GM21381 (cell line): ENCODE data around the gene TMOD1.
A peak's percentile ranks its signal among the peaks of the same experiment; 100 is the strongest.
"Not testable (repeated sequence)": the region's sequence is repeated elsewhere in the genome, so short reads cannot be mapped to it uniquely, and the experiment has no call there.

Experiments used
- ATAC-seq: cut with Tn5 transposase; IDR thresholded peaks from one replicate; pipeline ENCODE4 v1.9.1; 2021; ENCODE audit warnings: mild to moderate bottlenecking, moderate library complexity; ENCODE audit not compliant: unreplicated experiment

The TMOD1 gene

DNA sequence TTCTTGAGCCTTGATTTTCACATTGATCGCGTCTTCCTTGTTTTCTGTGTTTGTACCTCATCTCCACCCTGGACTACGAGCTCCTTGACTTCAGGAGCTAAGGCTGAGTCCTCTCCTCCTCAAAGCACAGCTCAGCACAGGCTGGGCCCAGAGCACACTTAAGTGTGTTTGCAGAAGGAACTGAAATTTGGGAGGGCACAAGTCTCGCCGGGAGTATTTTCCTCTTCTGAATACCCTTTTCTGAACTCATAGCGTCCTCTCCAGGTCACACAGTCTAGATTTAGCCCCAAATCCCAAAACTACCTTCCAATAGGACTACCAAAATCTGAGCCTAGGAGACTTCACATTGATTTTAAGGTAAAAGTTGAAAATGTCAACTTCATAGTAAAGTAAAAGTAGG, 90.1 kb downstream of the TMOD1 start:
- no peak for ATAC-seq

DNA sequence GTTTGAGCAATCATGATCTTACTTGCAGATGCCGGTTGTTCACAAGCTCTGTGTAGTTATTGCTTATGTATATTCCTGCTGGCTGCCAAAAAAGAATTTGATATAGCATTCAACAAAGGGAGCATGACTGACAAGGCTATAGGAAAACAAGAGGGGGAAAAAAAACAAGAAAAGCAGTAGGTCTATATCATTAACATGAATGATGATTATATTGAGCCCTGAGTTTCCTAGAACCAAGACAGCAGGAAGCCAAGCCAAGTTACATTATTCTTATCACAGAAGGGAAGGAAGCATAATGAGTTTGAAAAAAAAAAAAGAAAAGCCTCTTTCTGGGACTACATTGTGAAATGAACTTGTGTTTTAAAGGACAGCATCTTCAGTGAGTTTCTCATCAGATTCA, 90.7 kb downstream of the TMOD1 start:
- no peak for ATAC-seq

DNA sequence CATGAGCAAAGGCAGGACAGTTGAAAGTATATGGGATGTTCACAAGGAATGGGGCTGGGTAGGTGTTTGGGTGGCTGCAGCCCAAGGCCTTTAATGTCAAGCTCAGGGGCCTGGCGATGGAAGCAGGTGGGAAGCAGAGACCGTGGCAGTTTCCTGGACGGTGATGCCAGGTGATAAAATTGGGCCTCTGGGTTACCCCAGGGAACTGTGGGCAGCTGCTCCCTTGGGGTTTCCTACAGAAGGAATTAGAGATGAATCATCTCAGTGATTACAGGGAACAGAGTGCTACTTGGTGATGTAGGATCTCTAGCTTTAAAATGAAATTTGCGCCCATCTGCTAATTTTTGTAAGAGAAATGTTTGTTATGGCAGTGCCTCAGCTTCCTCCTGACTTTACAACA, 92.5 kb downstream of the TMOD1 start:
- no peak for ATAC-seq

DNA sequence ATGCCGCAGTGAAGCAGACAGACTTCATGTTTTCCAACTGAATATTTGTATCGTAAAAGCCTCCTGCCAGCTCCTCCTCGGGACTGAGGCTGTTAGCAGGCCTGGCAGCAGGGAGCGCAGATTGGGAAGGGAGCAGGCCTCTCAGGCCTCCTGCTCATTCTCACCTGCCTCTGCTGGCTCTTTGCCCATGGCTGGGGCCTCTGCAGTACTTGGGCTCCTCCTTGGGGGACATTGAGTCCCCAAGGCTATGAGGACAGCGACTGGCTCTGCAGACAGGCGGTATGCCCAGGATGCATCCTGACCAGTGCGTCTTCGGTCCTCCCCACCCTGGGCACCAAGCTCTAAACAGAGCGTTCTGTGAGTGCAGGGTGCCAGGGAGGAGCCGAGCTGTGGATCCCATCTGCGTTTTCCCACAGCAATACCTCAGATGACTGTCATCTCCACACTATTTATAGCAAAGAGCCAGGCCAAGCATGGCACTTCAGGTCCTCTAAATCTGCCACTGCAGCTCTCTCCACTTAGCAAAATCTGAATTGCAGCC, 93.0 kb downstream of the TMOD1 start:
- ATAC-seq: no peak

DNA sequence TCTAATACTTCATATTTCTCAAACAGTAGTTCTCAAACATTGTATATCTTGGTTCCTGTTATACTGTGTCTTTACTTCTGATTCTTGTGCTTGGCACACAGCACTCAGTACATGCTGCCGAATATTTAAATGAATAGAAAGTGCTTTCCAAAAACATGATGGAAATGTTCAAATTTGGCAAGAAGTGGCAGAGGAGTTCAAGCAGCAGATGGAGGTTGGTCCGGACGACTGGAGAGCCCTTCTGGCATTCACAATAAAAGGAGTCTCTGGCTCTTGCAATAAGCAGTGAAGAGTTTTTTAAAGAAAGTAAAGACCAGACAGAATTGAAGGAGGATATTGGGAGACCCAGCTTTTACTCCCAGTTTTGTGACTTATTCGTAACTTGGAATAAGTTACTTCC, 95.4 kb downstream of the TMOD1 start:
- no peak for ATAC-seq

DNA sequence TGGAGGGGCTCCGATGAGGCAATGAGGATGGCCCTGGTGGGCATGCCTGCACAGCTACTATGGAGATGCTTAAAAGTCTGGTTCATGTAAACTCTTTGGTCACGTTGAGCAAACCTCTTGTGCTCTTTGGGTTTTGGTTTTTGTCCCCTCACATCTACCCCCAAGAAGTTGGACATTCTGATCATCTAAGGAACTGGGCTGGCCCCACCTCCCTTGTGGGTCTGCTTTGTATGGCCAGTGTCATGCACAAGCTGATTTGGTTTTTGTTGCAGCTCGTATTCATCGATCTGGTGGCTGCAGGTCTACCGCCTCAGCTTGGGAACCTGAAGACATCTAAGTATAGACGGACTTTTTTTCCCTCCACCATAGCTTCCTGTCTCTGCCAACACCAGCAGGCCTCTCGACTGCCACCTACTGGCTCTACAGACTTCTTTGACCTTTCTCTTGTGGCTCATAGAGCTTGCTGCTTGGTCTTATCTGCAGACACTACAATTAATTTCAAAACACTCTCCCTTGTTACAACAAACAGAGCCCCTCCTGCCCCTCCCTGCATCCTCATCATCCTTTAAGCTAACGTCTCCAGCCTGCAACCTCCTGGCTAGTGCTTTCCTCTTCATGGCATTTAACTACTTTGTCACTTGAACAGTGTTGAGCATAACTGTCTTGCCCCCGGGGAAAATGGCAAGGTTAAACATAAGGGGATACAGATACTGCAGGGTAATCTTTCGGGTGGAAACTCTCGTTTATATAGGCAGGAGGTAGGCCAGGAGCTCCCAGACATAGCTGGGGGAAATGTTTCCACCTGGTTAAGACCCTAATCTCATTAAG, 97.2 kb downstream of the TMOD1 start:
- ATAC-seq: peak; percentile 90

DNA sequence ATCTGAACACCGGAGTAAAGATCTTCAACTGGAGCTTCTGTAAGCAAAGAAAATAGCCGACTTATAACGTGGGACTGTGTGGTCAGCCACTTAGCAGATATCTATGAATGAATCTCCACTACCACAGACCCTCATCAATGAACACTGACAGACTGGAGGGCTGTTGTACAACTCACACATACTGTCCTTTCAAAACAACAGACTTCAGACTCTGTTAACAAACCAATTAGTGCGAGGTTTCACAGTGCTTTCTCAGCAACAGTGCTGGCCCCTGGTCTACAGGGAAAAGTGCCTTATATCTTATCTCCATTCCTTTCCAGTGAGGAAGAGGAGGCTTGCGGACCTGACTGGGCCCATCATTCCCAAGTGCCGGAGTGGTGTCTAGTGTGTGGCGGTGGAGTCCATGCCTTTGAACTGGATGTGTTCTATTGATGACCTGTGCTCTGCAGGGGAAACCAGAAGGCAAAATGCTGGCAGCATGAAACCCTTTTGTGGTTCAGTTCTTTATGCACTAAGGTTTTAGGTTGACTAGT, 97.9 kb downstream of the TMOD1 start:
- ATAC-seq: no peak

DNA sequence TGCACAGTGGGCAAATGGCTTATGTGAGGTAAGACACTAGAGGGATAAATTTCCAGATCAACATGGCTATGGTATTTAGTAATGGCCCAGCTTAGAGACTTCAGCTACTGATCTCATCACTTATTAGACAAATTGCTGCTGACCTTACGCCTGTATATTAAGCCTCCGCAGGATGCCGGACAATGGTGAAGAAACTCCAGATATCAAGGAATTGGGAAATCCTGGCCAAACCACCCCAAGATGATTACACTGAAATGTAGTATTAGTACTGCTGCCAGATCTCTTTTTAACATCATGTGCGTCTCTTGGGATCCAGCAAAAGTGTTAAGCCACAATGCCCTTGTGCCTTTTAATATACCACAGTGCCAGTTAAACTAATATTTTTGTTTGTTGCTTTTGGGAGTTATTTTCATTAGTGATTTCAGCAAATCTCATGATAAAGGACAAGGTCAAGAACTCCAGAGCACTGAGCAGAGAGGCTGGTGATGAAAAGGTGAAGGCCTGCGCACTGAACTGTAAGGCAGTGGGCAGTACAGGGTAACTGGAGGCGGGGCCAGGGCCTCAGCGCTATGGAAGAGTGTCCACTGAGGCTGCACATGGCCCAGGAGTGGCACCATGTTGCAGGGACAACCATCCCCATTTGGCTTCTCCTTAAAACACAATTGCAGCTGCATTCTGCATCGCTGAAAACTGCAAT, 99.2 kb downstream of the TMOD1 start:
- no peak for ATAC-seq

DNA sequence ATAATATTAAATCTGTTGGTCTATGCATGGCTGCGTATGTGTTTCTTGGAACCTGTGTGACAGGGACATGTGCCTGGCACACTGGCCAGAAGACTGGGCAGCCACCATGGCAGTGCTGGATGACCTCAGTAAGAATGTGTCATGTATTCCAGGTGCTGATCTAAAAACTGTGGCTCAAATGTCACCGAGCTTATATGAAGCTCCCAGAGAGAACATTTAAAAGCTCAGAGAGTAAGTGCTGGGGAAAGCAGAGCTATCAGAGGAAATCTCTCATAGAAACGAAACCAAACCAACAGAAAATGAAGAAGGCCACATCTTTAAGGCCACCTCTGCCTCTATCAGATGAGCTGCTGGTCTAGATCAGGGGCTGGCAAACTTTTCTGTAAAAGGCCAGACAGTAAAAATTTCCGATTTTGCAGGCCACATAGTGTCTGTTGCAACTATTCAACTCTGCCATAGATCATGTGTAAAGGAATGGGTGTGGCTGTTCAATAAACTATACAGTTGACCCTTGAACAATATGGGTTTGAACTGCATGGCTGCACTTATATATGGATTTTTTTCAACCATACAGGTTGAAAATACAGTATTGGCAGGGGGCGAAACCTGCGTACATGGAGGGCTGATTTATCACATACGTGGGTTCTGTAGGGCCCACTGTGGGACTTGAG, 99.9 kb downstream of the TMOD1 start:
- no peak for ATAC-seq

DNA sequence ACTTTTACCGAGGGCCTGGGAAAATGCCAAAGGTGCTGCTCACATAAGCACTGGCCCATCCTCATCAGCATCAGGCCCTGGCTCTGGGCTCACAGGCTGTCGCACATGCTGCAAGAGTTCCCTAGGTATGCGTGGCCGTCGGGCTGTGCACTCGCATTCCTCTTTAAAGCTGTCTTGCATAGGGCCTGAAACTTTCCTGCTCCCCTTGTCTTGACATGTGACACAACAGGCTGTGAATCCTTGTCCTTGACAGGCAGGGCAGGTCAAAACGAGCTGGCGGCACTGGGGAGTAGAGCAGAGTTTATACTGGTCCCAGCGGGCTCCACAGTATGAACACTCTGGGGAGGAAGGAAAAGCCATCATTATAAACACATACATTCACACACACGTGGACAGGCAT, 101.0 kb downstream of the TMOD1 start:
- no peak for ATAC-seq

DNA sequence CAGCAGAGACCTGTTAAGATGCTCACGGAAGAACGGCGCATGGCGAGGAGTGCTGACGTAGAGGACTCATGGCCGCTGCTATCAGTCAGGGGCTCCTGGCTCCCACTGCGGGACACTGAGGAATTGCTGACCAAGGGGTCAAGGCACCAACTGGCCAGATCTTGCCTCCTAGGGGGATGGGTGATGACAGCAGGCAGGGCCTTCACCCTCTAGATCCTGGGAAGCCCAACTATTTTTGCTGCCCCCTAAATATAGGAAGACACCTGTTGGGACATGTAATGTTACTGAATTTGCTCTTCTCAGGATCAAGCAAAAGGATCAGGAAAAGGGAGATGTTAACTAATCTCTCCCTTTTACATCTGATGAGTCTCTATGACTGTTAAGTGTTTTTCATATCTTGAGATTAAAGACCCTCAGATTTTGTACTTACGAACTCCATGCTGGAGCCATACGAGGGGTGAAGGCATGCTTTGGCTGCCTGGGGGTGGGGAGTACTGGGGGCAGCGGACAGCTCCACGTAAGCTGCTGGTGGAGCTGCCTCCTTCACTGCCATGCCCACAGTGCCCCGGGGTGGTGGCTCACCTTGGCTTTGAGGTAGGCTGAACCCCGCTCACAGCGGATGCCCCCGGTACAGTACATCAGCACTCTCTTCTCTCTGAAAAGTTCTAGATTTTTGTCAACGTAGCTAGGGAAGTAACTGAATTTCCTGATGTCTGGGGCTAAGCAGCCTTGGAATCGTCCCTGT, 103.6 kb downstream of the TMOD1 start:
- ATAC-seq: no peak

DNA sequence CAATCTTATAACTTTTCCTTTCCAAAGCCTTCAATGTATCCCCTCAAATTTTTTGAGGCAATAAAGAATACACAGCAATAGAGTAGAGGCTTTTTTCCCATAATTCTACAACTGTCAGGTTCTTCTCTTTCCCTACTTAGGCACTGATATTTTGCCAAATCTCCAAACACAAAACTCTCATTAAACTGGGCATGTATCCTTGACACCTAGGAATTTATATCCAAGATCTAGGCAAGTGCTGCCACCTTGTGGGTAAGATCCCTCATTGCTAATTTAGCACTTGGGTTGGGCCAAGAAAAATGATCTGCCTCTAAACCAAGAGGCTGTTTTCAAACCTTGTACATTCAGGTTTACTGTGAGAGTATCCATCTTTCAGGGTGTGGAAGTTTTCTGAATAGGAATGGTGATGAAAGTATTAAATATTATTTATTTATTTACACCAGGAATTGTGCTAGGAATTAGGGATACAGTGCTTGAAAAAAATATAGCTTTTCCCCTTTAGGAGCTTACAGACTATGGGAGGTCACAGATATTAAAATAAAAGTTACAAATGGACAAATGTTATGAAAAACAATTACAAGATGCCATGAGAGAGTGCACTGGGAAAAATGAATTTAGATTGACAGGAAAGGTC, 114.1 kb downstream of the TMOD1 start:
- no peak for ATAC-seq

DNA sequence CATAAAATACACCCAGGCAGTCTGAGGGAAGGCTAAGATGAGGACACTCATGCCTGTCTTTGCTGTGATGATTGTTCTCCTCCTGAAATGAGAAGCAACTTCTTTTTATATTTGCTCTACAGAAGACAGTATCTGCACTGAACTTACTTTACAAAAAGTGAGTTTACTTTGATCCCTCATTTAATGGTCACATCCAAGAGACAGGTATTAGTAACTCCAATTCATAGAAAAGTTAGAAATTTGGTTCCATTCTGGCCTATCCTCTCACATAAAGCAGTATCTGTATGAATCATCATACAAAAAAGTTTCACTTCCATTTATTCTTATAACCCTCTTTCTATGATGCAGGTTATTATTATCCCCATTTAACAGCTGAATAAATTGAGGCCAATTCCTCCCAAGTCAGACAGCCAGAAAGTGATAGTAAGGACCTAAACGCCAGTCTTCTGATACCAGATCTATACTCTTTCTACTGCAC, 116.5 kb downstream of the TMOD1 start:
- no peak for ATAC-seq

DNA sequence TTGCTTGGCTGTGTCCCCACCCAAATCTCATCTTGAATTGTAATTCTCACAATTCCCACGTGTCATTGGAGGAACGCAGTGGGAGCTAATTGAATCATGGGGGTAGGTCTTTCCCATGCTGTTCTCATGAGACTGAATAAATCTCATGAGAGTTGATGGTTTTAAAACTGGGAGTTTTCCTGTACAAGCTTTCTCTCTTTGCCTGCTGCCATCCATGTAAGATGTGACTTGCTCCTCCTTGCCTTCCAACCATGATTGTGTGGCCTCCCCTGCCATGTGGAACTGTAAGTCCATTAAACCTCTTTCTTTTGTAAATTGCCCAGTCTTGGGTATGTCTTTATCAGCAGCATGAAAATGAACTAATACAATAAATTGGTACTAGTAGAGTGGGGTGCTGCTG, 118.6 kb downstream of the TMOD1 start:
- ATAC-seq: not testable (repeated sequence)

DNA sequence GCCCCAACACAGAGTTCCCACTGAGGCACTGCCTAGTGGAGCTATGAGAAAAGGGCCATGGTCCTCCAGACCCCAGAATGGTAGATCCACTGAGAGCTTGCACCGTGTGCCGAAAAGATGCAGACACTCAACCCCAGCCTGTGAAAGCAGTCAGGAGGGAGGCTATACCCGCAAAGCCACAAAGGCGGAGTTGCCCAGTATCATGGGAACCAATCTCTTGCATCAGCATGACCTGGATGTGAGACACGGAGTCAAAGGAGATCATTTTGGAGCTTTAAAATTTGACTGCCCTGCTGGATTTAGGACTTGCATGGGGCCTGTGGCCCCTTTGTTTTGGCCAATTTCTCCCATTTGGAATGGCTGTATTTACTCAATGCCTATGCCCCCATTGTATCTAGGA, 121.0 kb downstream of the TMOD1 start:
- not testable (repeated sequence) for ATAC-seq

DNA sequence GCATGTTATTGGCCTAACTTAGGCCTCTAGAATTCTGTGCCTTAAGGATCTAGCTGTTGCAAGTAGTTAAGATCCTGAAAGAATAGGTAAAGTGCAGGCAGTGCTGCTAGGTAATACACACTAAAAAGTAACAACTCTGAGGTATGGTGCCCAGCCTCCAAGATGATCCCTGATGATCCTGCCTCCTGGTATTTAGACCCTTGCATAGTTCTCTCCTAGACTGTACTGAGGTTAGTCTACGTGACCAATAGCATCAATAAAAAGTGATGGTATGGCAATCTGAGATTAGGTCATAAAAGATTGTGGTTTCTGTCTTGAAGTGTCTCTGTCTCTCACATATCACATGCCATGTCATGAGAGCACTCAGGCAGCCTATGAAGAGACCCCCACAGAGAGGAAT, 122.5 kb downstream of the TMOD1 start:
- ATAC-seq: no peak

DNA sequence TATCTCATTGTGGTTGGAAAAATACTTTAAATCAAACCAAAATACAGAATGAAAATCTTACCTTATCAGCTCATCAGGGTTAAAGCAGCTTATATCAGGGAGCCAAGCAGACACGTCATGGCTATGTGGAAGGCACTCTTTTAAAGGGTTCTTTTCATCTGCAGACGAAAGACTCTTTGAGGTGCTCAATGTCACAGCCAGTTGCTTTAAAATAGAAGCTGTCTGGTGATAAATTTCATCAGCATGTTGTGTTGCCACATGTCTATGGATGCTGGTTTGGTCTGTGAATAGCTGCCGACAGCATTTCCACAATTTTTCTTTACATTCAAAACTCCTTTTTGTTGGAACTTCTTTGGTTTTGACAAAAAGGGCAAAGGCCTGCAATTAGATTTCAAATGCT, 124.2 kb downstream of the TMOD1 start:
- no peak for ATAC-seq

DNA sequence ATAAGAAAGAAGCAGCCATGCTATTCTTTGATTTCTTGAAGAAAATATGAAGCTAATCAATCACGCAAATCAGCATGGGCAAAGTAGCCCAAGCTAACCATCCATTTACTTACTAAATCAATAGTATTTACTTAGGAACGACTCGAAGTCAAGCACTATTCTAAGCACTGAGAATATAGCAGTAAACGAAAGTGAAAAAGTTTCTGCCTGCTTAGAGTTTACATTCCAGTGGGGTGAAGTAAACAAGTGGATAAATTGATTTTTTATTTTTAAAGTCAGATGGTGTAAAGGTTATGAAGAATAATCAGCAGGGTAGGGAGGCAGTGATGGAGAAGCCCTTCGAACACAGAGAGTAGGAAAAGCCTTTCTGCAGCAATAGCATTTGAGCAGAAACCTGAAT, 126.2 kb downstream of the TMOD1 start:
- ATAC-seq: no peak

DNA sequence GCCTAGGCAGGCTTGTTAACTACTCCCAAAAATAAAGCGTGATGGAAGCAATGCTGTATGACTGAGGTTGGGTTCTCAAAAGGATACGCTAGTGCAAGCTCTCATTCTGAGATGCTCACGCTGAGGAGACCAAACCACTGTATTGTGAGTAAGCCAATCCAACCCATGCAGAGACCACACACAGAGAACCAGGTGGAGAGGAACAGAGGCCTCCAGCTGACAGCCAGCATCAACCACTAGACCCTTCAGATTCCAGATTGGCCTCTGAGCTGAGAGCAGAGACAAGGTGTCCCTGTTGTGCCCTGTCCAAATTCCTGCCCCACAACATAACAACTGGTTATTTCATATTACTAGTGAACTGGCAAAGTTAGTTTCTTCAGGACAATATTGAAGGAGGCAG, 127.2 kb downstream of the TMOD1 start:
- no peak for ATAC-seq

DNA sequence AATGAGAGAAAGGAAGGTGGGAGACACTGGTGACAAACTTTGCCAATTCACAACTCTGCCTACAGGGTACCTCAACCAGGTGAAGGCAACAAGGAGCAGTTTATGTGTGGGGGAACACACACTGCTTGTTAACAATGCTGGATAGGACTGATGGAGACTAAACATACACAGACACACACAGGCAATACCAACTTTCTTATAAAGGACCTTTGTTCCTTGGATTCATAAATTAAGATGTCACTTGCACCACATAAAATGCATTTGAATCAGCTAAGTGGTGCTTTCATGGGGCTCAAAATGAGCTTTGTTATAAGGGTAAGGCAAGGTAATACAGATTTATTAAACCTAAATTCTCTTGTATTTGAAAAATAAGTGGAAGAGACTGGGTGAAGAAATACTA, 127.7 kb downstream of the TMOD1 start:
- no peak for ATAC-seq
